ENCODE measurements around the gene MOBP.

Gene MOBP

DNA sequence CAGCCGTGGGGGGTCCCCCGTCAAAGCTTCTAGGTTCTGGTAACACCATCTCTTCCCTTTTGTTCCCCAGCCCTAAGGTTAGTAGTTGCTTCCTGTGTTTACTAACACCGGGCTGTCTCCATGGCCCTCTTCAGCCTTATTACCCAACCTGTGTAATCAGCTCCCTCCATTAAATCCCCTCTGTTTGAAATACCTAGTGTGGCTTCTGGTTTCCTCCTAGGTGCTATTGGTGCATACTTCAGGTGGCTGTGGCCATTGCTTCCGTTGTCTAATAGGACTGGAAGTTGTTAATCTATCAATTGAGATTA, 35.3 kb downstream of the MOBP start:
- ChIA-PET CTCF (no interaction called here), POLR2A (no interaction called here)
- DNase-seq (ENCODE audit: extremely low spot score), result no peak
- TF ChIP-seq HDGF (IDR thresholded peaks at IDR 0.05; ENCODE audit: borderline replicate concordance) (no peak), FOXA1 (IDR thresholded peaks at IDR 0.05) (no peak), TARDBP (IDR thresholded peaks at IDR 0.05) (no peak), LEF1 (IDR thresholded peaks at IDR 0.05; ENCODE audit: borderline replicate concordance) (no peak), FOXM1 (IDR thresholded peaks at IDR 0.05; ENCODE audit: borderline replicate concordance) (no peak), BHLHE40 (IDR thresholded peaks at IDR 0.05; ENCODE audit: borderline replicate concordance) (no peak), NFRKB (IDR thresholded peaks at IDR 0.05) (no peak), SUZ12 (IDR thresholded peaks at IDR 0.05) (no peak)

DNA sequence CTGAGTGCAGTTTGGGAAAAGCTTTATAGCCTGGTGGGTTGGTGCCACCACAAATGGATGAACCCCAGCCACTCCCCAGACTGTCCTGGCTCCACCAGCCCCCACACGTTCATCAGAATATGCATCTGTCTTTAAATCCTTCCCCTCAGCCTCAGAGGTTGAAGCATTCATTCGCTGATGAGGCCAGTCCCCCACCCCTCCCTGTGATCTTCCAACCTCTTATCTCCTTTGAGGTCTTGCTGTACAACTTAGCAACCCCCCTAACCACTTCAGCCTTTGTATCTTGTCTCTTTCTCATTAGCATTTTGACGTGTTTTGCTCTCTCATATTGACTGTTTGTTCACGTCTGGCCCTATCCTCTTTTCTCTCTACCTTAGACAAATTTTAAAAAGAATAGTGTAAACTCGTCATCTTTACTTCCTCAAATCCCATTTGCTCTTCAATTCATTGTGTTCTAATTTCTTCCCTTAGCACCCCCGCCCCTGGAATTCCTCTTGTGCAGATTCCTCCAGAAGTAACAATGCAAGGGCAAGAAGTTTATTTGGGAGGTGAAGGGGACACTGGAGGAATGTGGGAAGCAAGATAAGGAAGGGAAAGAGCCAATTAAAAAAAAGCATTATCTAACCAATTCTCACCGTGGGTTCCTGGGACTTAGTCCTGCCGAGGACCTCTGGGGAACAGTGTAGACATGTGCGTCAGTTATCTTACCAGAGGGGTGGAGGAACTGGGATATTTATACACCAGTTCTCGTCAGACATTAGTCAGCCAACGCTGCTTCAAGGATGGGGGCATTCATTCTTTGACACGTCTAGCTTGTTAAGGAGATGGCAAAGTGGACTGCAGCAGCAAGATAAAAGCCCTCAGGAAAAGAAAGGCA, 38.6 kb downstream of the MOBP start:
- TF ChIP-seq L3MBTL2 (conservative IDR thresholded peaks at IDR 0.05) (no peak), FOXA1 (IDR thresholded peaks at IDR 0.05) (no peak), BHLHE40 (IDR thresholded peaks at IDR 0.05; ENCODE audit: borderline replicate concordance) (no peak), ZNF384 (IDR thresholded peaks at IDR 0.05) (no peak), LEF1 (IDR thresholded peaks at IDR 0.05; ENCODE audit: borderline replicate concordance) (no peak), FOXK2 (IDR thresholded peaks at IDR 0.05) (no peak), SP1 (IDR thresholded peaks at IDR 0.05) (no peak), SUZ12 (IDR thresholded peaks at IDR 0.05) (no peak), NFRKB (IDR thresholded peaks at IDR 0.05) (no peak), TARDBP (IDR thresholded peaks at IDR 0.05) (no peak), FOXM1 (IDR thresholded peaks at IDR 0.05; ENCODE audit: borderline replicate concordance) (no peak), ELF4 (IDR thresholded peaks at IDR 0.05) (no peak), CTBP1 (IDR thresholded peaks at IDR 0.05; ENCODE audit: borderline replicate concordance) (no peak), ARNT (IDR thresholded peaks at IDR 0.05) (no peak)
- TF ChIP-seq, protein P1, sequence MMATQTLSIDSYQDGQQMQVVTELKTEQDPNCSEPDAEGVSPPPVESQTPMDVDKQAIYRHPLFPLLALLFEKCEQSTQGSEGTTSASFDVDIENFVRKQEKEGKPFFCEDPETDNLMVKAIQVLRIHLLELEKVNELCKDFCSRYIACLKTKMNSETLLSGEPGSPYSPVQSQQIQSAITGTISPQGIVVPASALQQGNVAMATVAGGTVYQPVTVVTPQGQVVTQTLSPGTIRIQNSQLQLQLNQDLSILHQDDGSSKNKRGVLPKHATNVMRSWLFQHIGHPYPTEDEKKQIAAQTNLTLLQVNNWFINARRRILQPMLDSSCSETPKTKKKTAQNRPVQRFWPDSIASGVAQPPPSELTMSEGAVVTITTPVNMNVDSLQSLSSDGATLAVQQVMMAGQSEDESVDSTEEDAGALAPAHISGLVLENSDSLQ (IDR thresholded peaks at IDR 0.05), result no peak
- no peak for DNase-seq (ENCODE audit: extremely low spot score)
- ChIA-PET POLR2A (no interaction called here), CTCF (interaction anchor here (0.6 to 1.3 kb wide), 2 partner anchors 7 to 537 kb away, joined by 4 read pairs; no protein-coding TSS in a partner anchor)

DNA sequence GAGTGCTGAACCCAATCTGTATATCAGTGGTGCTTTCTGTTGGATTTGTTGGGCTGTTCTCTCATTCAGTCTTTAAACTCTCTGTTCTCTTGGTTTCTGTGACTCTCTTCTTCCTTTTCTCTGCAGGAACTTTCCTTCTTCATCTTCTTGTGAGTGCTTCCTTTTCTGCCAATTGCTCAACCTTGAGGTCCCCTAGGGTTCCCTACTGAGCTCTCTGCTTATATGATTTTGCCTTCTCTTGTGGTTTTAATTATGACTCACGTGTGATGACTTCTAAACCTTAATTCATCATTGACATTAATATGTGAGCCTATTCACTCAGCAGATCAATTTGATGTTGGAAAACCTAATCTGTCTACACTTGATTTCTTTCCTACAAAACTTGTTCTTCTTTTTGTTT, 39.4 kb downstream of the MOBP start:
- CTCF ChIA-PET, result interaction anchor here (0.6 to 1.3 kb wide), 2 partner anchors 8 to 538 kb away, joined by 4 read pairs; no protein-coding TSS in a partner anchor
- DNase-seq (ENCODE audit: extremely low spot score), result no peak
- TF ChIP-seq NFRKB (IDR thresholded peaks at IDR 0.05), result no peak
- POLR2A ChIA-PET, result interaction anchor here (1.2 kb wide), 1 partner anchor 100 kb away, joined by 5 read pairs; the partner anchor contains the start of gene RPSA

DNA sequence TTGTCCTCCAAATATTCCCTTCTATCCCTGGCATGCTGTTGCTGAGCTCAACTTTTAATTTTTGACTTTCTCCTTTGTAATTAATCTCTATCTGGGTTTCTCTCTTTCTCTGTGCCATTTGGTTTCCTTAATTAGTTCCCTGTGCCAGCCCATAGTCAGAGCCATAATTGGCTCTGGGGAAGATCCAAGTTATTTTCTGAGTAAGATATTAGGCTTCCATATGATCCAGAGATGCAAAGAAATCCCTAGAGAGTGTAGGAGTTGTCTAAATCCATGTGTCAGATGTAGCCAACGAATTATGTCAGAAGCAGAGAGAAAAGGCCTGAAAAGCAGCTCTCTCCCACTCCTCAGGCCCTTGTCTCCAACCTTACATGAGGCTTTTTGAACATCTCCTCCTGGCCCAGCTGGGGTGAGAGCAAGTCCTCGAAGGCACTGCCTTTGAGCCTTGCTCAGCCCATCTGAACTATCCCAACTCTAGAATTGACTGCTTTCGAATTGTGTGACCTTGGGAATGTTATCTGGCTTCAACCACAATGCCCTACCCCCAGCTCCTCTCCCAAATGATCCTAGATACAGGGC, 46.4 kb downstream of the MOBP start:
- CTCF ChIA-PET, result interaction anchor here (0.6 kb wide), 1 partner anchor 11 kb away, joined by 3 read pairs; no protein-coding TSS in a partner anchor
- TF ChIP-seq NFRKB (IDR thresholded peaks at IDR 0.05), result no peak
- no peak for TF ChIP-seq FOXA1 (IDR thresholded peaks at IDR 0.05)
- no peak for TF ChIP-seq TARDBP (IDR thresholded peaks at IDR 0.05)
- no peak for TF ChIP-seq HDGF (IDR thresholded peaks at IDR 0.05; ENCODE audit: borderline replicate concordance)
- no peak for TF ChIP-seq LEF1 (IDR thresholded peaks at IDR 0.05; ENCODE audit: borderline replicate concordance)

DNA sequence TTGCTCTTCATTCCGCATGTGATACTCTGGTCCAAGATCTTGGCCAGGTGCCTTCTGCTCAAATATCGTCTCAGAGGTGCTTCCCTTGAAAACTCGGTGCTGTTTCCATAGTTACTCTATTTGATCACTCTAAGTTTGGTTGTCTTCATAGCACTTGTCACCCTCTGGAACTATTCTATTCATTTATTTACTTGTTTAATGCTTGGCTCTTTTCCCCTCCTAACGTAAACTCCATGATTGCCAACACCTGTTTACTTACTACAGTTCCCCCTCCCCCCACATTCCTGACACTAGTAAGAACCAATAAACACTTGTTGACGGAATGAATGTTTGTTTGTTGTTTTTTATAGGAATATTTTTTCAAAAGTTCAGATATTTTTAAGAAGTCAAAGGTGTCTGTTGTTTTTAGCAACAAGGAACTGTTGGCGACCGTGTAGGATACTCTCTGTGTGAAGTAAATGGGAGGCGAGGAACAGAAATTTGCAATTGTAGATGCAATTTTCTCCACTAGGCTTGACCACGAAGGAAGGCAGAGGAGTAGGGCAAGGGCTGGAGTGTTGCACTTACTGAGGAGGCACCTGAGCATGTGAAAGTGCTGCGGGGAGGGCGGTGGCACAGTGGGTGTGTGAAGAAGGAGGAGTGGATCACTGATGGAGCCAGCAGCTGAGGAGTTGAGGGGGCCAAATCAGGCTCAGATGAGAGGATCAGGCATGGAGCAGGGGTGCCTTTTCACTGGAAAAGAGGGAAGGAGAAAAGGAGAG, 48.4 kb downstream of the MOBP start:
- ChIA-PET CTCF (no interaction called here), POLR2A (no interaction called here)
- DNase-seq (ENCODE audit: extremely low spot score), result no peak
- no peak for TF ChIP-seq ELF4 (IDR thresholded peaks at IDR 0.05)
- no peak for TF ChIP-seq NFRKB (IDR thresholded peaks at IDR 0.05)
- TF ChIP-seq ZNF384 (IDR thresholded peaks at IDR 0.05), result no peak
- TF ChIP-seq TARDBP (IDR thresholded peaks at IDR 0.05), result no peak
- TF ChIP-seq, protein P1 (IDR thresholded peaks at IDR 0.05), result no peak
- TF ChIP-seq CTBP1 (IDR thresholded peaks at IDR 0.05; ENCODE audit: borderline replicate concordance), result no peak
- no peak for TF ChIP-seq SP1 (IDR thresholded peaks at IDR 0.05)
- TF ChIP-seq LEF1 (IDR thresholded peaks at IDR 0.05; ENCODE audit: borderline replicate concordance), result no peak

More for the DNA sequence above, 46.4 kb downstream of the MOBP start:
- POLR2A ChIA-PET, result no interaction called here
- DNase-seq (ENCODE audit: extremely low spot score), result no peak

DNA sequence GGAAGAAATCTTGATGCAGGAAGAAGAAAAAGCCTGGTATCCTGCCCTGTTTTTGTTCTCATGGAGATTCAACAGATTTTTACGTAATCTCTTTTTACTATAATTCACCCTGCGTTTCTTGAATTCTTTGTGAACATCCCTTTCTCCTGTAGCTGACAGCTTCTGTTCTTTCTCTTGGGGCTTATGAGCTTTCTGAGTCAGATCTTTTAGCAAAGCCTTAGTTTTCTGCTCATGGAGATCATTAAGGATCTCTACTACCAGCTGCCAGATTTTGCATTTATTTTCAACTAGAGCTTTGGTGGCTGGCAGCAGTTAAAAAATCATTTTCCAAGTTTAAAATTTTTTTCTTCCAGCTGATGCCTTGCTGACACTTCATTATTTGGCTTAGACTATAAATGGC, 51.6 kb downstream of the MOBP start:
- ChIA-PET CTCF (interaction anchor here (0.6 kb wide), 1 partner anchor 9 kb away, joined by 3 read pairs; no protein-coding TSS in a partner anchor), POLR2A (no interaction called here)
- TF ChIP-seq SP1 (IDR thresholded peaks at IDR 0.05) (no peak), SUZ12 (IDR thresholded peaks at IDR 0.05) (no peak), FOXK2 (IDR thresholded peaks at IDR 0.05) (no peak), ELF4 (IDR thresholded peaks at IDR 0.05) (no peak), CTBP1 (IDR thresholded peaks at IDR 0.05; ENCODE audit: borderline replicate concordance) (no peak), NFRKB (IDR thresholded peaks at IDR 0.05) (no peak), FOXM1 (IDR thresholded peaks at IDR 0.05; ENCODE audit: borderline replicate concordance) (no peak), LEF1 (IDR thresholded peaks at IDR 0.05; ENCODE audit: borderline replicate concordance) (no peak), ZNF384 (IDR thresholded peaks at IDR 0.05) (no peak), FOXA1 (IDR thresholded peaks at IDR 0.05) (no peak), ARNT (IDR thresholded peaks at IDR 0.05) (no peak), L3MBTL2 (conservative IDR thresholded peaks at IDR 0.05) (no peak)
- DNase-seq (ENCODE audit: extremely low spot score), result no peak
